Ishikawa (cell line): ENCODE results near the gene NTN1.

Experiments used
- CEBPB ChIP-seq: IDR thresholded peaks from 2 replicates; pipeline ENCODE4 v1.6.1; 2012
- EGR1 ChIP-seq: IDR thresholded peaks from 2 replicates; pipeline ENCODE4 v1.6.1; 2012
- EP300 ChIP-seq: IDR thresholded peaks from 2 replicates; pipeline ENCODE4 v1.6.1; 2012; ENCODE audit warnings: borderline replicate concordance
- FOXM1 ChIP-seq: IDR thresholded peaks from 2 replicates; pipeline ENCODE4 v1.6.1; 2012; ENCODE audit warnings: low read depth, borderline replicate concordance
- NFIC ChIP-seq: IDR thresholded peaks from 2 replicates; pipeline ENCODE4 v1.6.1; 2012
- RAD21 ChIP-seq: IDR thresholded peaks from 2 replicates; pipeline ENCODE4 v1.6.1; 2012; ENCODE audit warnings: low read depth
- TAF1 ChIP-seq: IDR thresholded peaks from 2 replicates; pipeline ENCODE4 v1.6.1; 2012; ENCODE audit warnings: low read depth, mild to moderate bottlenecking
- TEAD4 ChIP-seq: IDR thresholded peaks from 2 replicates; pipeline ENCODE4 v1.6.1; 2012
- YY1 ChIP-seq: IDR thresholded peaks from 2 replicates; pipeline ENCODE4 v1.6.1; 2012; ENCODE audit warnings: low read depth
- TF ChIP-seq, protein P1 (sequence below): IDR thresholded peaks from 2 replicates; pipeline ENCODE4 v1.6.1; 2012
- TF ChIP-seq, protein P2 (sequence below): IDR thresholded peaks from 2 replicates; pipeline ENCODE4 v1.6.1; 2012; ENCODE audit warnings: low read depth, mild to moderate bottlenecking
- TF ChIP-seq, protein P3 (sequence below): IDR thresholded peaks from 2 replicates; pipeline ENCODE4 v1.6.1; 2012

DNA sequence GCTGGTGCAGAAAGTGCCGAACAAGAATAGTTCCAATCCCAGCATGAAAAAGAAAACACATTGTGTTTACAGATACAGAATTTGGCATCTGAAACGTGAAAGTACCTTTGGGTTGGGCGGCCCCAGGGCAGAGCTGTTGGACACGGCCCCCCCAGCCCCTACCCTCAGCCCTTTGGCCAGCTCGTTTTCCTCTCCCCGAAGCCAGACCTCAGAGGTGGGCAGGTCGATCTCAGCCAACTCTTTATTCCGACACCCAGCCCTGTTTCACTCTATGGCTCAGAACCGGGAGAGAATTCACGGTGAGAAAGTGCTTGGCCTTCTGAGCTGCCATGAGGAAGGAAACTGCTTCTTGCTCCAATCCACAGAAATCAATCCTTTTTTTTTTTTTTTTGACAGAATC lies 11.3 kb downstream of the NTN1 start:
- TF ChIP-seq CEBPB (no peak), EP300 (no peak), RAD21 (no peak), NFIC (no peak), TAF1 (no peak), TEAD4 (no peak), EGR1 (no peak), YY1 (no peak), FOXM1 (no peak)
- TF ChIP-seq, protein P1, sequence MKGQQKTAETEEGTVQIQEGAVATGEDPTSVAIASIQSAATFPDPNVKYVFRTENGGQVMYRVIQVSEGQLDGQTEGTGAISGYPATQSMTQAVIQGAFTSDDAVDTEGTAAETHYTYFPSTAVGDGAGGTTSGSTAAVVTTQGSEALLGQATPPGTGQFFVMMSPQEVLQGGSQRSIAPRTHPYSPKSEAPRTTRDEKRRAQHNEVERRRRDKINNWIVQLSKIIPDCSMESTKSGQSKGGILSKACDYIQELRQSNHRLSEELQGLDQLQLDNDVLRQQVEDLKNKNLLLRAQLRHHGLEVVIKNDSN, result no peak
- TF ChIP-seq, protein P2, sequence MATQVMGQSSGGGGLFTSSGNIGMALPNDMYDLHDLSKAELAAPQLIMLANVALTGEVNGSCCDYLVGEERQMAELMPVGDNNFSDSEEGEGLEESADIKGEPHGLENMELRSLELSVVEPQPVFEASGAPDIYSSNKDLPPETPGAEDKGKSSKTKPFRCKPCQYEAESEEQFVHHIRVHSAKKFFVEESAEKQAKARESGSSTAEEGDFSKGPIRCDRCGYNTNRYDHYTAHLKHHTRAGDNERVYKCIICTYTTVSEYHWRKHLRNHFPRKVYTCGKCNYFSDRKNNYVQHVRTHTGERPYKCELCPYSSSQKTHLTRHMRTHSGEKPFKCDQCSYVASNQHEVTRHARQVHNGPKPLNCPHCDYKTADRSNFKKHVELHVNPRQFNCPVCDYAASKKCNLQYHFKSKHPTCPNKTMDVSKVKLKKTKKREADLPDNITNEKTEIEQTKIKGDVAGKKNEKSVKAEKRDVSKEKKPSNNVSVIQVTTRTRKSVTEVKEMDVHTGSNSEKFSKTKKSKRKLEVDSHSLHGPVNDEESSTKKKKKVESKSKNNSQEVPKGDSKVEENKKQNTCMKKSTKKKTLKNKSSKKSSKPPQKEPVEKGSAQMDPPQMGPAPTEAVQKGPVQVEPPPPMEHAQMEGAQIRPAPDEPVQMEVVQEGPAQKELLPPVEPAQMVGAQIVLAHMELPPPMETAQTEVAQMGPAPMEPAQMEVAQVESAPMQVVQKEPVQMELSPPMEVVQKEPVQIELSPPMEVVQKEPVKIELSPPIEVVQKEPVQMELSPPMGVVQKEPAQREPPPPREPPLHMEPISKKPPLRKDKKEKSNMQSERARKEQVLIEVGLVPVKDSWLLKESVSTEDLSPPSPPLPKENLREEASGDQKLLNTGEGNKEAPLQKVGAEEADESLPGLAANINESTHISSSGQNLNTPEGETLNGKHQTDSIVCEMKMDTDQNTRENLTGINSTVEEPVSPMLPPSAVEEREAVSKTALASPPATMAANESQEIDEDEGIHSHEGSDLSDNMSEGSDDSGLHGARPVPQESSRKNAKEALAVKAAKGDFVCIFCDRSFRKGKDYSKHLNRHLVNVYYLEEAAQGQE, result no peak
- TF ChIP-seq, protein P3, sequence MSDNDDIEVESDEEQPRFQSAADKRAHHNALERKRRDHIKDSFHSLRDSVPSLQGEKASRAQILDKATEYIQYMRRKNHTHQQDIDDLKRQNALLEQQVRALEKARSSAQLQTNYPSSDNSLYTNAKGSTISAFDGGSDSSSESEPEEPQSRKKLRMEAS, result no peak
